NCI-H446 treated with DMSO at 0.1 percent for 48 hours (cell line): Measurements from ENCODE around the gene L2HGDH.
A peak's percentile ranks its signal among the peaks of the same experiment; 100 is the strongest.

ENCODE experiments used
- DNase-seq: peaks from one replicate; lab custom pipeline; 2025; lab: John Stamatoyannopoulos, UW

The L2HGDH gene

GRCh38 chr14:50229681-50230080 is 82.3 kb downstream of the L2HGDH start:
- DNase-seq, result no peak

- DNase-seq, result no peak
Measured at GRCh38 chr14:50228313-50228712, 83.7 kb downstream of the L2HGDH start.

GRCh38 chr14:50225974-50226297 is 86.1 kb downstream of the L2HGDH start:
- DNase-seq, result no peak

GRCh38 chr14:50225067-50225973 is 86.7 kb downstream of the L2HGDH start:
- peak; percentile 6 for DNase-seq

- no peak for DNase-seq
Measured at GRCh38 chr14:50222055-50222613, 89.9 kb downstream of the L2HGDH start.

GRCh38 chr14:50218501-50218900 is 93.5 kb downstream of the L2HGDH start:
- no peak for DNase-seq

- DNase-seq, result no peak
Measured at GRCh38 chr14:50215416-50215815, 96.6 kb downstream of the L2HGDH start.

- DNase-seq, result no peak
Measured at GRCh38 chr14:50213795-50214194, 98.2 kb downstream of the L2HGDH start.

- no peak for DNase-seq
Measured at GRCh38 chr14:50212726-50213125, 99.3 kb downstream of the L2HGDH start.

GRCh38 chr14:50210074-50210473 is 102.0 kb downstream of the L2HGDH start:
- no peak for DNase-seq

GRCh38 chr14:50198499-50198898 is 113.5 kb downstream of the L2HGDH start:
- no peak for DNase-seq

- no peak for DNase-seq
Measured at GRCh38 chr14:50191499-50191898, 120.5 kb downstream of the L2HGDH start.
